Measurements from ENCODE around the gene CRYBA2. TPM values are rescaled to one million over a fixed set of nuclear protein-coding genes. Genes with fewer than 3 reads are reported as not detected.

Gene CRYBA2
- total RNA-seq, 2 donors from 2014 or later, result 2.6 to 3.5 TPM

DNA sequence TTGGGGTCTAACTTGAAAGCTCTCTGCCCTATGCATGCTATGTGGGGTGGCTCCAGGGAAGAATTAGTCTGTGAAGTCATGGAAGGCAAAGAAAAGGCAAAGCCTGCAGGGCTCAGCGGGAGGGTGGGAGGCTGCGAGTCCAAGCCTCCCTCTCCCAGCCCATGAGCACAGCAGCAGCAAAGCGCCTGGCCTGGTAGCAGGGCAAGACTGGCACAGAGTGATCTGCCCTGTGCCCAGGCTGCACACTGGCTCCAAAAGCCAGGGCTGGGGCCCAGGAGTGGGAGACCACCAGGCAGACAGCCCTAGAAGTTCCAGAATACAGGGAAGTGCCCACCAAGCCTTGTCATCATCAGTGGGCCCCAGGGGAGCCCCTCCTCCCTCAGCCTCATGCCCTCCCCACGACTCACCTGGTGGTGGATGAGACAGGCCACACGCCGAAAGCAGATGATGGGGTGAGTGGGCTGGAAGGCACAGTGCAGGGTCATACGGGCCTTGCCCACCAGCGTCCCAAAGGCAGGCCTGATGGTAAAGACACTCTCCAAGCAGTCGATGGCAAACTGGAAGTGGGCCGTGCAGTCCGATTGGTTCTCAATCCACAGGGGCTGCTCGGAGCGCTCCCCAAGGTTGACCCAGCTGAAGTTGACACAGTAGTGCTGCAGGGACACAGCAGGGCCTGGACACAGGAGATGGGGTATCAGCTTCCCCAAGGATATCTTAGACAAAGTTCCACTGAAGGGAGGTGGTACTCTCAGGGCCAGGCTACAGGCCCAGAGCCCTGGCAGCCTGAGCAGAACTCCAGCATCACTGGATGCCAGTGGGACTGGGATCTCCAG lies 36.0 kb upstream of the CRYBA2 start:
- no peak overlapping the region for H3K27ac ChIP-seq (ENCODE audit: low read depth, low read length)
- H3K9ac ChIP-seq (ENCODE audit: extremely low read depth, low read length, poor library complexity, severe bottlenecking), result no peak overlapping the region
- Mint-ChIP-seq H3K27me3 (ENCODE audit: insufficient read depth) (peaks cover 26% of the 10 kb centered on the region), H3K9me3 (no peaks in the 10 kb centered on the region), H3K4me3 (no peak overlapping the region), H3K4me1 (peaks cover 3% of the 10 kb centered on the region), H3K27ac (no peak overlapping the region), H3K36me3 (ENCODE audit: low read depth) (no peaks in the 10 kb centered on the region)
- no peak for DNase-seq
- H3K27me3 ChIP-seq (ENCODE audit: control insufficient read depth, insufficient read depth, low read length, poor library complexity, severe bottlenecking), result peaks cover 15% of the 10 kb centered on the region
- WGBS, 2 experiments (ENCODE audit: insufficient coverage in 1 of 2, insufficient read length in 1 of 2), result 77 to 78% methylated on average over 11 to 13 of the region's 13 CpGs
- no peak overlapping the region for H3K4me3 ChIP-seq (ENCODE audit: low read length)
- H3K36me3 ChIP-seq (ENCODE audit: control insufficient read depth, insufficient read depth, low read length), result no peaks in the 10 kb centered on the region
- H3K4me1 ChIP-seq (ENCODE audit: control insufficient read depth, insufficient read depth, low read length), result no peaks in the 10 kb centered on the region
- TF ChIP-seq, protein P1, sequence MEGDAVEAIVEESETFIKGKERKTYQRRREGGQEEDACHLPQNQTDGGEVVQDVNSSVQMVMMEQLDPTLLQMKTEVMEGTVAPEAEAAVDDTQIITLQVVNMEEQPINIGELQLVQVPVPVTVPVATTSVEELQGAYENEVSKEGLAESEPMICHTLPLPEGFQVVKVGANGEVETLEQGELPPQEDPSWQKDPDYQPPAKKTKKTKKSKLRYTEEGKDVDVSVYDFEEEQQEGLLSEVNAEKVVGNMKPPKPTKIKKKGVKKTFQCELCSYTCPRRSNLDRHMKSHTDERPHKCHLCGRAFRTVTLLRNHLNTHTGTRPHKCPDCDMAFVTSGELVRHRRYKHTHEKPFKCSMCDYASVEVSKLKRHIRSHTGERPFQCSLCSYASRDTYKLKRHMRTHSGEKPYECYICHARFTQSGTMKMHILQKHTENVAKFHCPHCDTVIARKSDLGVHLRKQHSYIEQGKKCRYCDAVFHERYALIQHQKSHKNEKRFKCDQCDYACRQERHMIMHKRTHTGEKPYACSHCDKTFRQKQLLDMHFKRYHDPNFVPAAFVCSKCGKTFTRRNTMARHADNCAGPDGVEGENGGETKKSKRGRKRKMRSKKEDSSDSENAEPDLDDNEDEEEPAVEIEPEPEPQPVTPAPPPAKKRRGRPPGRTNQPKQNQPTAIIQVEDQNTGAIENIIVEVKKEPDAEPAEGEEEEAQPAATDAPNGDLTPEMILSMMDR (conservative IDR thresholded peaks at IDR 0.05), result no peak
- H3K9me3 ChIP-seq (ENCODE audit: control insufficient read depth, low read length), result no peaks in the 10 kb centered on the region

DNA sequence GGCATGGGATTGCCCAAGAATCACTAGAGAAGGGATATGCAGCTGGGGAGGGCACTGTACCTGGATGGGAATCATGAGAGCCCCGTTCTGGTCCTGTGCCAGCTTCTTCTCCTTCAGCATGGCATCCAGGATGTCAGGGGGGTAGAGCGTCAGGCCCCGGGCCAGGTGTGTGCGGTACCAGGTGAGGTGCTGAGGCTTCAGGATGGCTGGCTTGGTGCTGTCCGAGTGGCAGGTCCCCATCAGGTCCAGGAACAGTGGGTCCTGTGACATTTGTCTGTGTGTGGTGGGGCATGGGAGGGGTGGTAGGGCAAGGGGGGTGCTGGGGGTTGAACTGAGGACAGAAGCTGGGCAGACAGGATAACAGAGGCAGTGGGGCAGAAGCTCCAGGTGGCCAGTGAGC lies 34.9 kb upstream of the CRYBA2 start:
- peaks cover 18% of the 10 kb centered on the region for H3K27me3 Mint-ChIP-seq (ENCODE audit: insufficient read depth)
- 80 to 84% methylated on average over 3 to 5 of the region's 5 CpGs for WGBS, 2 experiments (ENCODE audit: insufficient coverage in 1 of 2, insufficient read length in 1 of 2)
- no peaks in the 10 kb centered on the region for H3K36me3 ChIP-seq (ENCODE audit: control insufficient read depth, insufficient read depth, low read length)
- no peak overlapping the region for H3K9ac ChIP-seq (ENCODE audit: extremely low read depth, low read length, poor library complexity, severe bottlenecking)
- H3K9me3 Mint-ChIP-seq, result no peaks in the 10 kb centered on the region
- DNase-seq, result no peak
- no peak overlapping the region for H3K27ac ChIP-seq (ENCODE audit: low read depth, low read length)
- H3K9me3 ChIP-seq (ENCODE audit: control insufficient read depth, low read length), result no peaks in the 10 kb centered on the region
- peaks cover 4% of the 10 kb centered on the region for H3K27me3 ChIP-seq (ENCODE audit: control insufficient read depth, insufficient read depth, low read length, poor library complexity, severe bottlenecking)
- no peak overlapping the region for H3K4me3 Mint-ChIP-seq
- H3K4me1 Mint-ChIP-seq, result peaks cover 3% of the 10 kb centered on the region
- H3K4me1 ChIP-seq (ENCODE audit: control insufficient read depth, insufficient read depth, low read length), result no peaks in the 10 kb centered on the region
- TF ChIP-seq, protein P1 (conservative IDR thresholded peaks at IDR 0.05), result no peak
- H3K27ac Mint-ChIP-seq, result no peak overlapping the region
- no peak overlapping the region for H3K4me3 ChIP-seq (ENCODE audit: low read length)
- H3K36me3 Mint-ChIP-seq (ENCODE audit: low read depth), result no peaks in the 10 kb centered on the region

DNA sequence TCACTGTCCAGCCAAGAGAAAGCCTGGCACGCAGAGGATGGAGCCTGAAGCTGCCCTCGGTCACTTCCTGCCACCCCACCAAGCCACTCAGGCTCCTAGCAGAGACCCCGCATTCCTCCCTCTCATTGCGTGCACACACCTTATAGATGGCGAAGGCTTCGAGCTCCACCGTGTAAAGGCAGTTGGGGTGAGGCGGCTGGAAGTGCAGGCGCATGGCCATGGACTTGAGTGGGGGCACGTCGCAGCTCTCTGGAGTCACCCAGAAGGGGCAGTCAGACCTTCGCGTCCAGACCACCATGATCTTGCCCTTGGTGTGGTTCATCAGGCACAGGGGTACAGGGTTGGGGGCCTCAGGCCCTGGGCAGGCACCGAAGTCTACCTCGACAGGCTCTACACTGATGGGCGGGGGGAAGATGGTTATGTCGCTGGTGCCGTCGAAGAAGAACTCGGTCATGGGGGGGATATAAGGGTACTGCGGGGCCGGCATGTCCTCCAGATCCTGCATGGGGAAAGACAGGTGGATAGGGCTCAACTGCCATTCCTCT lies 34.4 kb upstream of the CRYBA2 start:
- H3K27ac Mint-ChIP-seq, result no peak overlapping the region
- H3K36me3 Mint-ChIP-seq (ENCODE audit: low read depth), result no peaks in the 10 kb centered on the region
- H3K4me1 Mint-ChIP-seq, result peaks cover 3% of the 10 kb centered on the region
- no peak overlapping the region for H3K4me3 Mint-ChIP-seq
- peaks cover 17% of the 10 kb centered on the region for H3K27me3 Mint-ChIP-seq (ENCODE audit: insufficient read depth)
- WGBS, 2 experiments (ENCODE audit: insufficient coverage in 1 of 2, insufficient read length in 1 of 2), result 90 to 98% methylated on average over 11 to 22 of the region's 22 CpGs
- TF ChIP-seq, protein P1 (conservative IDR thresholded peaks at IDR 0.05), result no peak
- H3K4me1 ChIP-seq (ENCODE audit: control insufficient read depth, insufficient read depth, low read length), result no peaks in the 10 kb centered on the region
- H3K4me3 ChIP-seq (ENCODE audit: low read length), result no peak overlapping the region
- no peak overlapping the region for H3K9ac ChIP-seq (ENCODE audit: extremely low read depth, low read length, poor library complexity, severe bottlenecking)
- H3K36me3 ChIP-seq (ENCODE audit: control insufficient read depth, insufficient read depth, low read length), result no peaks in the 10 kb centered on the region
- no peaks in the 10 kb centered on the region for H3K9me3 ChIP-seq (ENCODE audit: control insufficient read depth, low read length)
- no peaks in the 10 kb centered on the region for H3K27me3 ChIP-seq (ENCODE audit: control insufficient read depth, insufficient read depth, low read length, poor library complexity, severe bottlenecking)
- H3K27ac ChIP-seq (ENCODE audit: low read depth, low read length), result no peak overlapping the region
- no peak for DNase-seq
- no peaks in the 10 kb centered on the region for H3K9me3 Mint-ChIP-seq

All from endodermal cell (in vitro differentiated cells).